AG04450 (cell line): ENCODE results near the gene RAP1GAP. TPM values are rescaled to one million over a fixed set of nuclear protein-coding genes. Genes with fewer than 3 reads are reported as not detected.

Experiments
- CTCF ChIA-PET: fragments of 300-600, 350-600 bp; formaldehyde crosslinking; extraction: SDS; loops from one replicate; lab custom pipeline; 2022; ENCODE audit warnings: antibody characterized with exemption, inconsistent platforms; lab: Charles Lee
- POLR2A ChIA-PET: fragments of 350-600 bp; formaldehyde crosslinking; extraction: SDS; loops from one replicate; lab custom pipeline; 2021; ENCODE audit warnings: antibody characterized with exemption, inconsistent platforms; lab: Yijun Ruan, JAX
- DNase-seq: peaks from one replicate; pipeline ENCODE4 v3.0.0-alpha.2; 2011; ENCODE audit warnings: low read depth, low spot score
- H3K27ac ChIP-seq: one replicate; pipeline ENCODE4 v1.5.1; 2012; ENCODE audit warnings: low read depth, low read length, control low read depth
- H3K27me3 ChIP-seq: one replicate; pipeline ENCODE4 v1.6.0; 2012; ENCODE audit warnings: low read length; ENCODE audit not compliant: control insufficient read depth, insufficient read depth
- H3K4me3 ChIP-seq: 2 replicates; pipeline ENCODE4 v1.5.1; 2011; ENCODE audit warnings: mild to moderate bottlenecking, low read depth, low read length, control low read depth
- H3K9me3 ChIP-seq: 2 replicates; pipeline ENCODE4 v1.5.1; 2012; ENCODE audit warnings: low read length; ENCODE audit not compliant: control insufficient read depth, insufficient read depth
- polyA plus RNA-seq: library from polyadenylated mRNA; depleted of rRNA; stranded (reverse); fragments of >200 nt; gene quantifications from 2 replicates; pipeline ENCODE4 v1.2.3, GENCODE V29; 2011
- TF ChIP-seq, protein P1 (sequence below): IDR thresholded peaks from 2 replicates; pipeline ENCODE4 v1.5.1; 2011; ENCODE audit warnings: low read depth, low read length, control low read depth, inconsistent platforms

The RAP1GAP gene
- polyA plus RNA-seq, 1 experiment = 0.14 TPM

DNA sequence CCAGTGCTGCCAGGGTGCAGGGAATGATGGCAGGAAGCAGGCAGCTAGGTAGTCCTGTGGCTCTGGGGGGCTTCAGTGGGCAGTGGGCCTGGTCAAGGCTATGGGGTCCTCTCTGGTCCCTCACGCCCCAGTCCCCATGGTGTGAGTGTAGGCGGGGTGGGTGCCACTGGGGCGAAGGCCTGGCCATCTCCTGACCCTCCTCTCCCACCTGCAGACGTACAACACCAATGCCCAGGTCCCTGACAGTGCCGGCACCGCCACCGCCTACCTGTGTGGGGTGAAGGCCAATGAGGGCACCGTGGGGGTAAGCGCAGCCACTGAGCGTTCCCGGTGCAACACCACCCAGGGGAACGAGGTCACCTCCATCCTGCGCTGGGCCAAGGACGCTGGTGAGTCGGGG lies 106.3 kb downstream of the RAP1GAP start:
- no peak for DNase-seq
- ChIA-PET CTCF (no interaction called here), POLR2A (no interaction called here)
- Histone ChIP-seq H3K27ac (no peak overlapping the region), H3K4me3 (no peak overlapping the region), H3K27me3 (peaks cover 11% of the 10 kb centered on the region), H3K9me3 (no peaks in the 10 kb centered on the region; the same call in 1 of the 2 replicates)
- TF ChIP-seq, protein P1, sequence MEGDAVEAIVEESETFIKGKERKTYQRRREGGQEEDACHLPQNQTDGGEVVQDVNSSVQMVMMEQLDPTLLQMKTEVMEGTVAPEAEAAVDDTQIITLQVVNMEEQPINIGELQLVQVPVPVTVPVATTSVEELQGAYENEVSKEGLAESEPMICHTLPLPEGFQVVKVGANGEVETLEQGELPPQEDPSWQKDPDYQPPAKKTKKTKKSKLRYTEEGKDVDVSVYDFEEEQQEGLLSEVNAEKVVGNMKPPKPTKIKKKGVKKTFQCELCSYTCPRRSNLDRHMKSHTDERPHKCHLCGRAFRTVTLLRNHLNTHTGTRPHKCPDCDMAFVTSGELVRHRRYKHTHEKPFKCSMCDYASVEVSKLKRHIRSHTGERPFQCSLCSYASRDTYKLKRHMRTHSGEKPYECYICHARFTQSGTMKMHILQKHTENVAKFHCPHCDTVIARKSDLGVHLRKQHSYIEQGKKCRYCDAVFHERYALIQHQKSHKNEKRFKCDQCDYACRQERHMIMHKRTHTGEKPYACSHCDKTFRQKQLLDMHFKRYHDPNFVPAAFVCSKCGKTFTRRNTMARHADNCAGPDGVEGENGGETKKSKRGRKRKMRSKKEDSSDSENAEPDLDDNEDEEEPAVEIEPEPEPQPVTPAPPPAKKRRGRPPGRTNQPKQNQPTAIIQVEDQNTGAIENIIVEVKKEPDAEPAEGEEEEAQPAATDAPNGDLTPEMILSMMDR = no peak

DNA sequence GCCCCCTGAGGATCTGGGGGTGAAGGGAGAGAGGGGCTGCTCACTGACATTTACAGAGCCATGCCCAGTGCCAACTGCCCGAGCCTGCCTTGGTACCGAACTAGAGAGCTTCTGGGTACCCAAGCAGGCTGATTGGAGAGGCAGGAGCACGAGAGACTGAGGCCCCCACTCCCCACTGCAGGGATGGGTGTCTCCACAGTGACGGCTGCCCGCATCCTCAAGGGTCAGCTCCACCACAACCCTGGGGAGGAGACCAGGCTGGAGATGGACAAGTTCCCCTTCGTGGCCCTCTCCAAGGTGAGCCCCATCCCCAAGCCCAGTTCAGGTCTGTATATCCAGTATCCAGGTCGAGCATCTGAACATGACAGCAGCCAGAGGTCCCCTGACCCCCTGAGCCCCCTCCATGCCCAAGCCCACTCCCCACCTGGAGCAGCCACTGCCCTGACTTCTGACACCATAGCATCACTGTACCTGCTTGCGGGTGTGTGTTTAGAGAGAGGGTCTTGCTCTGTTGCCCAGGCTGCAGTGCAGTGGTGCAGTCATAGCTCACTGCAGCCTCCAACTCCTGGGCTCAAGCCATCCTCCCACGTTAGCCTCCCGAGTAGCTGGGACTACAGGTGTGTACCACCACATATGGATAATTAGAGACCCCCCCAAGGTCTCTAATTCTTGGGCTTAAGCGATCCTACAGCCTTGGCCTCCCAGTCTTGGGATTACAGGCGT lies 108.1 kb downstream of the RAP1GAP start:
- POLR2A ChIA-PET = no interaction called here
- no peak for DNase-seq
- TF ChIP-seq, protein P1 = no peak
- no peak overlapping the region for H3K4me3 ChIP-seq
- H3K27me3 ChIP-seq = peaks cover 13% of the 10 kb centered on the region
- CTCF ChIA-PET = interaction anchor here (1.4 kb wide), 1 partner anchor 192 kb away, joined by 4 read pairs; no protein-coding TSS in a partner anchor
- no peak overlapping the region for H3K27ac ChIP-seq
- no peaks in the 10 kb centered on the region; the same call in 1 of the 2 replicates for H3K9me3 ChIP-seq

DNA sequence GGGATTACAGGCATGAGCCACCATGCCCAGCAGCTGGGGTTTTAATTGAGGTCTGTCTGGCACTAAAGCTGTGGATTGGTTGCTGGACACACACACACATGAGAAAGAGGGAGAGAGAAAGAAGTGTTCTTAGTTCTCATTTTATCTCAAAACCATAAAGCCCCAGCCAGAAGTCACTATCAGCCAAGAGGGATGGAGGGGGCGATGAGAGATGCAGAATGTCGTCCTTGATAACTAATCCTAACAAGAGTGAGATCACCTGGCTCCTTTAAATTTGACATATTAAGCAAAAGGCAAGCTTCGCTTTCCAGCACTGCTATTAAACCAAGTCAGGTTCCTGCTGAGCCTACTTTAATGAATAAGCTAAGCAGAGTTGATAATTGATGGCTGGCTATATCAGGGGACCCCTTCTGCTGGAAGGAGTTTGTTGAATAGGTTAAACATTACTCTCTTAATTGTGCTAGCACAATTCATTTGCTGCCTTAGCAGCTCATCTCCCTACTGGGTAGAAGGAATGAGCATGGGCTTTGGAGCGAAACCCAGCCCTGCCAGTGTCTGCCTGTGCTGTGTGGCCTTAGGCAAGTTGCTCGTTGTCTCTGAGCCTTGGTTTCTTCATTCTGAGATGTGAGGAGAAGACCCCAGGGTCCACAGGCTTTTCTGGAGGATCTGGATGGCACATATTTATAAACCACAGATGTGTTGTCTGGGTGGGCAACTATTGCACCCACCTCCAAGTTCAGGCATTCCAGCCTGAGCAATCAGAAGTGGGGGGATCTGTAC lies 109.2 kb downstream of the RAP1GAP start:
- ChIA-PET CTCF (no interaction called here), POLR2A (interaction anchor here (0.6 kb wide), 1 partner anchor 217 kb away, joined by 9 read pairs; no protein-coding TSS in a partner anchor)
- Histone ChIP-seq H3K27me3 (peaks cover 13% of the 10 kb centered on the region), H3K9me3 (no peaks in the 10 kb centered on the region; the same call in 1 of the 2 replicates), H3K27ac (no peak overlapping the region), H3K4me3 (no peak overlapping the region)
- TF ChIP-seq, protein P1 = no peak
- DNase-seq = no peak

DNA sequence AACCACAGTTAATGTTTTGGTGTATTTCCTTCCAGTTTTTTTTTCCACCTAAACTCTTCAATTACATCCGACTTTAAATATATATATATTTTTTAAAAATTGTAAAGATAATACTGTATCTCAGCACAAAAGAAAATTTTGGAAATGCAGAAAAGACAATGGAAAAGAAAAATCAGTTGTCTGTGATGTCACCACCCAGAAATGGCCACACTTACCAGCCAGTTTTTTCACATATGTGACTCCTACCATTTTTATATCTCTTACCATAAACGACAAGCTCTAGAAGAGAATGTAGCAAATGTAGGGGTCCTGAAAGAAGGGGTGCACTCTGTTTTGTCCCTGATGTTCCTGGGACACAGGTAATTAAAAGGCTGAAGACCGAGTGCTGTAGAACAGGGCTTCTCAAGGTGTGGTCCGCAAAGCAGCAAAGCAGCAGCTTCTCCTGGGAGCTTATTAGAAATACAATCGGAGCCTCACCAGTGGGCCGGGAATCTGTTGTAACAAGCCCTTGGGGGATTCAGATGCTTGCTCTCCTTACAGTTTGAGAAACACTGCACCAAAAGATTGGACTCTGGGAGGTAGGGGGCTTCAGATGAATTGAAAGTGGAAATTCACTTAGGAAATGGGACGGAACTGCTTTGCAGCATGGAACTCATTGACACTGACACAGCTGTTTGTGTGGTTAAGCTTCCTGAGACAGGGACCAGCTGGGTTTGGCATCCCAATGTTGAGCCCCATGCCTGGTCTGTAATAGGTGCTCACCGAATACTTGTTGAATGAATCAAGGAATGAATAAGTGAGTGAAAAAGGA lies 115.8 kb downstream of the RAP1GAP start:
- Histone ChIP-seq H3K27me3 (peaks cover 2% of the 10 kb centered on the region), H3K9me3 (no peaks in the 10 kb centered on the region; the same call in 1 of the 2 replicates), H3K27ac (peak overlapping the region; percentile 80), H3K4me3 (peak overlapping the region; percentile 36)
- TF ChIP-seq, protein P1 = no peak
- CTCF ChIA-PET = interaction anchor here (1.1 kb wide), 1 partner anchor 21 kb away, joined by 3 read pairs; no protein-coding TSS in a partner anchor
- POLR2A ChIA-PET = interaction anchor here (0.7 to 1.4 kb wide), 4 partner anchors 11 to 102 kb away, joined by 3 to 6 read pairs (median 4); no protein-coding TSS in a partner anchor
- DNase-seq = peak; percentile 80
